Peyer's patch (tissue), 4 donors: ENCODE results near the gene TBC1D10B.

ENCODE experiments used
- CTCF ChIP-seq, 6 experiments: fragments of 450-650 bp in 4 of 6; fragments of 200-600 bp in 2 of 6; sonication (generic) in 1 of 6; IDR thresholded peaks; one replicate each; pipeline ENCODE4 v1.5.1; 2017 to 2019; ENCODE audit warnings: antibody characterized with exemption in 6 of 6, mild to moderate bottlenecking in 3 of 6, moderate library complexity in 1 of 6
- POLR2A ChIP-seq, 2 donors: fragments of 450-650 bp; IDR thresholded peaks; one replicate each; pipeline ENCODE4 v1.5.1; 2017; ENCODE audit warnings: antibody characterized with exemption in 2 of 2, mild to moderate bottlenecking in 2 of 2, moderate library complexity in 2 of 2

- no peak for TF ChIP-seq CTCF (IDR thresholded peaks at IDR 0.05)
- no peak for TF ChIP-seq POLR2A (IDR thresholded peaks at IDR 0.05)
These were observed 27.4 kb downstream of the TBC1D10B start for GRCh38 chr16:30342751-30343490.
